HCT116 (cell line): ENCODE results near the gene ATP2C1. TPM values are rescaled to one million over a fixed set of nuclear protein-coding genes. Genes with fewer than 3 reads are reported as not detected.

Experiments used
- ATAC-seq: fragments of 200-7000 bp; cut with Tn5 transposase; 2 replicates; pipeline ENCODE4 v1.9.1; 2020; ENCODE audit warnings: mild to moderate bottlenecking, moderate library complexity
- BruUV-seq: library from RNA; stranded (reverse); fragments of 400-500 nt; replicated peaks from 2 replicates; lab custom pipeline; 2021; lab: Mats Ljungman, UMichigan
- CTCF ChIA-PET: fragments of 300-600 bp; sonication (Branson Sonifier 250); formaldehyde crosslinking; loops from one replicate; lab custom pipeline; 2021; ENCODE audit warnings: antibody characterized with exemption; lab: Charles Lee
- POLR2A ChIA-PET: fragments of 300-600, 350-600 bp; sonication (Branson Sonifier 250); formaldehyde crosslinking; loops from one replicate; lab custom pipeline; 2021; ENCODE audit warnings: antibody characterized with exemption; lab: Charles Lee
- RAD21 ChIA-PET, 2 experiments: fragments of 300-600 bp; sonication (Branson Sonifier 250); formaldehyde crosslinking; loops; one replicate each; lab custom pipeline; 2023; ENCODE audit warnings: low total read pairs in 2 of 2; ENCODE audit not compliant: uncharacterized antibody in 2 of 2, unreplicated experiment in 2 of 2, low non-redundant PET in 1 of 2; lab: Charles Lee
- DNase-seq: peaks from one replicate; pipeline ENCODE4 v3.0.0-alpha.2; 2010; ENCODE audit warnings: low read depth, low spot score
- H2AFZ ChIP-seq: fragments of 200-600 bp; shearing (Covaris generic), sonication (generic); 2 replicates; pipeline ENCODE4 v1.6.1; 2017; ENCODE audit warnings: low read depth, mixed run types, mixed read lengths, antibody characterized with exemption, low read length; ENCODE audit not compliant: poor library complexity, severe bottlenecking
- H3K27ac ChIP-seq: 2 replicates; pipeline ENCODE4 v1.5.1; 2012; ENCODE audit warnings: low read depth, low read length
- H3K27me3 ChIP-seq: fragments of 200-600 bp; sonication (generic); 2 replicates; pipeline ENCODE4 v1.6.1; 2016; ENCODE audit warnings: mixed run types, low read length, mixed read lengths; ENCODE audit not compliant: insufficient read depth
- H3K36me3 ChIP-seq, 2 experiments: fragments of 200-500 bp in 1 of 2; fragments of 200-600 bp in 1 of 2; sonication (Bioruptor generic) in 1 of 2; sonication (generic) in 1 of 2; 2 replicates each; pipeline versions ENCODE4 v1.5.1 to v1.6.1; 2014 to 2016; ENCODE audit warnings: low read length in 2 of 2, inconsistent platforms in 1 of 2, mixed read lengths in 1 of 2, mixed run types in 1 of 2; ENCODE audit not compliant: insufficient read depth in 2 of 2, control insufficient read depth in 1 of 2
- H3K4me1 ChIP-seq, 2 experiments: fragments of 200-600 bp in 1 of 2; sonication (generic) in 1 of 2; 2 replicates each; pipeline versions ENCODE4 v1.5.1 to v1.6.1; 2012 to 2017; ENCODE audit warnings: low read length in 2 of 2, inconsistent platforms in 1 of 2, mild to moderate bottlenecking in 1 of 2, mixed read lengths in 1 of 2, mixed run types in 1 of 2, moderate library complexity in 1 of 2; ENCODE audit not compliant: insufficient read depth in 2 of 2, control insufficient read depth in 1 of 2
- H3K4me2 ChIP-seq: fragments of 200-600 bp; sonication (generic); 2 replicates; pipeline ENCODE4 v1.6.1; 2017; ENCODE audit warnings: mixed run types, low read length, mixed read lengths
- H3K4me3 ChIP-seq, 2 experiments: fragments of 200-600 bp in 1 of 2; sonication (generic) in 1 of 2; replicated peaks in 1 of 2; 2 replicates each; pipeline ENCODE4 v1.5.1; 2011 to 2016; ENCODE audit warnings: low read length in 2 of 2, control low read depth in 1 of 2, low read depth in 1 of 2, mild to moderate bottlenecking in 1 of 2, mixed read lengths in 1 of 2, mixed run types in 1 of 2
- H3K79me2 ChIP-seq: fragments of 200-600 bp; sonication (generic); 2 replicates; pipeline ENCODE4 v1.6.1; 2017; ENCODE audit warnings: mild to moderate bottlenecking, mixed run types, low read length, moderate library complexity, mixed read lengths; ENCODE audit not compliant: insufficient read depth
- H3K9ac ChIP-seq: fragments of 200-600 bp; sonication (generic); 2 replicates; pipeline ENCODE4 v1.6.1; 2016; ENCODE audit warnings: low read length, mixed read lengths
- H3K9me2 ChIP-seq: fragments of 200-600 bp; sonication (generic), shearing (Covaris generic); 2 replicates; pipeline ENCODE4 v1.6.1; 2017; ENCODE audit warnings: mixed run types, mild to moderate bottlenecking, moderate library complexity; ENCODE audit not compliant: insufficient read depth
- H3K9me3 ChIP-seq, 2 experiments: fragments of 200-500 bp in 1 of 2; fragments of 200-600 bp in 1 of 2; sonication (Bioruptor generic) in 1 of 2; sonication (generic) in 1 of 2; 2 replicates each; pipeline ENCODE4 v1.6.1; 2014 to 2017; ENCODE audit warnings: low read length in 2 of 2, mixed read lengths in 2 of 2, inconsistent platforms in 1 of 2, low read depth in 1 of 2, mild to moderate bottlenecking in 1 of 2, mixed run types in 1 of 2, moderate library complexity in 1 of 2; ENCODE audit not compliant: control insufficient read depth in 1 of 2, insufficient read depth in 1 of 2
- H4K20me1 ChIP-seq: fragments of 200-600 bp; sonication (generic), shearing (Covaris generic); 2 replicates; pipeline ENCODE4 v1.6.1; 2017; ENCODE audit warnings: mixed run types, mild to moderate bottlenecking, moderate library complexity; ENCODE audit not compliant: insufficient read depth
- CBX3 ChIP-seq: IDR thresholded peaks from 2 replicates; pipeline ENCODE4 v1.6.1; 2012; ENCODE audit warnings: low read depth
- CEBPB ChIP-seq: IDR thresholded peaks from 2 replicates; pipeline ENCODE4 v1.6.1; 2012; ENCODE audit warnings: low read depth
- EZH2 ChIP-seq: fragments of 200-600 bp; sonication (generic); IDR thresholded peaks from 2 replicates; pipeline ENCODE4 v1.6.1; 2017; ENCODE audit warnings: antibody characterized with exemption, mixed run types
- EZH2phosphoT487 ChIP-seq: fragments of 200-600 bp; IDR thresholded peaks from 2 replicates; pipeline ENCODE4 v1.6.1; 2018; ENCODE audit warnings: antibody characterized with exemption, borderline replicate concordance
- FOSL1 ChIP-seq: IDR thresholded peaks from 2 replicates; pipeline ENCODE4 v1.6.1; 2012; ENCODE audit warnings: low read depth
- POLR2A ChIP-seq: IDR thresholded peaks from 2 replicates; pipeline ENCODE4 v1.7.0; 2011; ENCODE audit warnings: borderline replicate concordance; ENCODE audit not compliant: insufficient read depth, insufficient read length; ENCODE audit errors: extremely low read depth
- RAD21 ChIP-seq: IDR thresholded peaks from 2 replicates; pipeline ENCODE4 v1.6.1; 2012; ENCODE audit warnings: low read depth, mild to moderate bottlenecking
- SIN3A ChIP-seq: IDR thresholded peaks from 2 replicates; pipeline ENCODE4 v1.6.1; 2012; ENCODE audit warnings: low read depth
- SRF ChIP-seq: IDR thresholded peaks from 2 replicates; pipeline ENCODE4 v1.6.1; 2012; ENCODE audit warnings: low read depth
- YY1 ChIP-seq: IDR thresholded peaks from 2 replicates; pipeline ENCODE4 v1.6.1; 2011; ENCODE audit warnings: low read length, low read depth, moderate library complexity, mild to moderate bottlenecking; ENCODE audit not compliant: insufficient replicate concordance; ENCODE audit errors: extremely low read depth
- ZFX ChIP-seq: fragments of 450-650 bp; IDR thresholded peaks from 2 replicates; pipeline ENCODE4 v1.6.1; 2017
- intact Hi-C: fragments of 100-400 bp; cut with micrococcal nuclease; formaldehyde crosslinking; loops from 2 replicates; pipeline ENCODE4 v1.10.0; 2022
- total RNA-seq: library from RNA; stranded (reverse); gene quantifications from one replicate; pipeline ENCODE4 v1.2.1, GENCODE V29; 2021; ENCODE audit not compliant: unreplicated experiment
- TF ChIP-seq, protein P1 (sequence below): IDR thresholded peaks from 2 replicates; pipeline ENCODE4 v1.6.1; 2012
- TF ChIP-seq, protein P2 (sequence below): IDR thresholded peaks from 2 replicates; pipeline ENCODE4 v1.6.1; 2011; ENCODE audit warnings: mild to moderate bottlenecking, low read length, moderate library complexity; ENCODE audit not compliant: insufficient replicate concordance; ENCODE audit errors: extremely low read depth

Gene ATP2C1
- total RNA-seq, 1 experiment from 2014 or later, result 69.1 TPM

DNA sequence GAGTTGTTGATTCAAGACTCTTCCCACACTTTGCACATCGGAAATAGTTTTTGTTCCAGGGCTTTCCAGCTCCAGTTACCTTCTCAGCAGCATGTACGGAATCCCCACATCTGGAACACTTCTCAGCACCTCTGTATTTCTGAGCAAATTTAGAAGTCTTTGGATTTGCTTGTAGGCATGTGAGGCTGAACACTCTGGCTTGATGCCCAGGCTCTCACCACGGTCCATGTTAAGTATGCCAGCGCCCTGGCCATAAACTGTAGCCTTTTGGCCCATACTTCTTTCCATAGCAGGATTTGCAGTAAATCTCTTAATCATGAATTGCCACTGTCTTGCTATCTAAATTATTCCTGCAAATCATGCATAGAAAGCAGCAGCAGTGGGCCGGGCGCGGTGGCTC is 24.4 kb downstream of the ATP2C1 start:
- Histone ChIP-seq H3K4me3 (no peak overlapping the region), H3K9me2 (no peaks in the 10 kb centered on the region), H3K27me3 (no peaks in the 10 kb centered on the region), H3K4me2 (no peak overlapping the region), H3K4me1 (no peaks in the 10 kb centered on the region), H3K9ac (no peak overlapping the region), H4K20me1 (peaks cover 6% of the 10 kb centered on the region; the same call in 1 of the 2 replicates), H3K9me3 (no peaks in the 10 kb centered on the region), H3K27ac (no peak overlapping the region), H3K36me3 (no peaks in the 10 kb centered on the region), H2AFZ (no peak overlapping the region), H3K79me2 (peaks cover 98% of the 10 kb centered on the region)
- ChIA-PET POLR2A (no interaction called here), RAD21 (no interaction called here), CTCF (no interaction called here)
- intact Hi-C loops, result no loop called here
- BruUV-seq, result no TSS peak
- DNase-seq (no peak), ATAC-seq (no peak)
- TF ChIP-seq EZH2phosphoT487 (no peak), ZFX (no peak), SRF (no peak), YY1 (no peak), FOSL1 (no peak), RAD21 (no peak), CEBPB (no peak), CBX3 (no peak), EZH2 (no peak), SIN3A (no peak), POLR2A (no peak)
- TF ChIP-seq, protein P1, sequence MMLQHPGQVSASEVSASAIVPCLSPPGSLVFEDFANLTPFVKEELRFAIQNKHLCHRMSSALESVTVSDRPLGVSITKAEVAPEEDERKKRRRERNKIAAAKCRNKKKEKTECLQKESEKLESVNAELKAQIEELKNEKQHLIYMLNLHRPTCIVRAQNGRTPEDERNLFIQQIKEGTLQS, result no peak

DNA sequence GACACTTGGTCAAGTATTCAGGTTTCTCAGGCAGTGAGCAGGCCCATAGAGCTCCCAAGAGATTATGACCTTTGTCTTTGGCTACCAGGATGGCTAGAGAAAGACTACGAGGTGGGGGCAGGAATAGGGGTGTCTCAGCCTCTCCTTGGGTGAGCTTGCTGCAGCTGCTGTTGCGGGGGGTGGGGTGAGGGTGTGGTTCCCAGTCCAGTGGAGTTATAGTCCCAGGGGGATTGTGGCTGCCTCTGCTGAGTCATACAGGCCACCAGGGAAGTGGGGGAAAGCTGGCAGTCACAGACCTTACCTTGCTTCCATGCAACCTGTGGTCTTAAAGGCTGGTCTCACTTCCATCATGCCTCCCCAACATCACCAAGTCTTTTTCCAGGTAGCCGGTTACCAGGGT is 31.7 kb downstream of the ATP2C1 start:
- ChIA-PET RAD21 (no interaction called here), POLR2A (no interaction called here), CTCF (no interaction called here)
- ATAC-seq, result 0 out of 2 replicates have a peak, but pooled peaks have one; percentile 34
- H3K9me3 ChIP-seq, result no peaks in the 10 kb centered on the region
- H3K36me3 ChIP-seq, result no peaks in the 10 kb centered on the region
- TF ChIP-seq, protein P2, sequence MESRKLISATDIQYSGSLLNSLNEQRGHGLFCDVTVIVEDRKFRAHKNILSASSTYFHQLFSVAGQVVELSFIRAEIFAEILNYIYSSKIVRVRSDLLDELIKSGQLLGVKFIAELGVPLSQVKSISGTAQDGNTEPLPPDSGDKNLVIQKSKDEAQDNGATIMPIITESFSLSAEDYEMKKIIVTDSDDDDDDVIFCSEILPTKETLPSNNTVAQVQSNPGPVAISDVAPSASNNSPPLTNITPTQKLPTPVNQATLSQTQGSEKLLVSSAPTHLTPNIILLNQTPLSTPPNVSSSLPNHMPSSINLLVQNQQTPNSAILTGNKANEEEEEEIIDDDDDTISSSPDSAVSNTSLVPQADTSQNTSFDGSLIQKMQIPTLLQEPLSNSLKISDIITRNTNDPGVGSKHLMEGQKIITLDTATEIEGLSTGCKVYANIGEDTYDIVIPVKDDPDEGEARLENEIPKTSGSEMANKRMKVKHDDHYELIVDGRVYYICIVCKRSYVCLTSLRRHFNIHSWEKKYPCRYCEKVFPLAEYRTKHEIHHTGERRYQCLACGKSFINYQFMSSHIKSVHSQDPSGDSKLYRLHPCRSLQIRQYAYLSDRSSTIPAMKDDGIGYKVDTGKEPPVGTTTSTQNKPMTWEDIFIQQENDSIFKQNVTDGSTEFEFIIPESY, result no peak
- no peaks in the 10 kb centered on the region for H3K27me3 ChIP-seq
- no peaks in the 10 kb centered on the region for H4K20me1 ChIP-seq
- intact Hi-C loops, result no loop called here
- H3K27ac ChIP-seq, result no peak overlapping the region
- H3K4me3 ChIP-seq, result no peak overlapping the region
- no TSS peak for BruUV-seq
- H3K9me2 ChIP-seq, result no peaks in the 10 kb centered on the region
- peaks cover 0 to 14% of the 10 kb centered on the region in 2 experiments; a peak in 3 of 4 replicates for H3K4me1 ChIP-seq
- no peak overlapping the region for H2AFZ ChIP-seq
- peaks cover 98% of the 10 kb centered on the region for H3K79me2 ChIP-seq
- no peak overlapping the region for H3K9ac ChIP-seq
- peak overlapping the region; percentile 21; the same call in 1 of the 2 replicates for H3K4me2 ChIP-seq
- no peak for DNase-seq
